Endothelial cell of umbilical vein (primary cell): ENCODE results near the gene IFT52. TPM values are rescaled to one million over a fixed set of nuclear protein-coding genes. Genes with fewer than 3 reads are reported as not detected.

ENCODE experiments used
- BruUV-seq: library from RNA; stranded (reverse); fragments of 400-500 nt; replicated peaks from 2 replicates; lab custom pipeline; 2021; lab: Mats Ljungman, UMichigan
- CTCF ChIA-PET: fragments of 300-600, 350-600 bp; sonication (Branson Sonifier 250); formaldehyde crosslinking; loops from one replicate; lab custom pipeline; 2021; ENCODE audit warnings: antibody characterized with exemption, inconsistent platforms; lab: Charles Lee
- POLR2A ChIA-PET: fragments of 300-600, 350-600 bp; sonication (Branson Sonifier 250); formaldehyde crosslinking; loops from one replicate; lab custom pipeline; 2021; ENCODE audit warnings: antibody characterized with exemption, inconsistent platforms; lab: Charles Lee
- DNase-seq: peaks from one replicate; pipeline ENCODE4 v3.0.0-alpha.2; 2011; ENCODE audit warnings: low read depth, low spot score
- FAIRE-seq: peaks from 2 replicates; lab custom pipeline; 2011; peaks lifted over from hg19 to GRCh38; lab: Jason Lieb, UNC
- H2AFZ ChIP-seq: 2 replicates; pipeline ENCODE4 v1.6.0; 2012; ENCODE audit warnings: low read depth, low read length, control low read depth, inconsistent platforms
- H3K27ac ChIP-seq: 2 replicates; pipeline ENCODE4 v1.5.1; 2011; ENCODE audit warnings: low read depth, mild to moderate bottlenecking, control low read depth, low read length, moderate library complexity; ENCODE audit not compliant: insufficient read depth
- H3K27me3 ChIP-seq, 2 experiments: 2 replicates each; pipeline versions ENCODE4 v1.6.0 to v1.6.1; 2011; ENCODE audit warnings: low read length in 2 of 2, mixed read lengths in 1 of 2; ENCODE audit not compliant: control insufficient read depth in 2 of 2, insufficient read depth in 2 of 2
- H3K36me3 ChIP-seq, 2 experiments: 2 replicates in 1 of 2; 3 replicates in 1 of 2; pipeline ENCODE4 v1.5.1; 2011; ENCODE audit warnings: low read length in 2 of 2, mild to moderate bottlenecking in 1 of 2, moderate library complexity in 1 of 2; ENCODE audit not compliant: control insufficient read depth in 2 of 2, insufficient read depth in 2 of 2; ENCODE audit errors: extremely low read depth in 1 of 2
- H3K4me1 ChIP-seq: 3 replicates; pipeline ENCODE4 v1.5.1; 2011; ENCODE audit warnings: mild to moderate bottlenecking, low read length; ENCODE audit not compliant: control insufficient read depth, insufficient read depth; ENCODE audit errors: extremely low read depth
- H3K4me2 ChIP-seq: 2 replicates; pipeline ENCODE4 v1.6.1; 2011; ENCODE audit warnings: low read length, control low read depth, mixed read lengths; ENCODE audit not compliant: insufficient read depth
- H3K4me3 ChIP-seq, 3 experiments: fragments of 200-600 bp in 1 of 3; sonication (generic), shearing (Covaris generic) in 1 of 3; replicated peaks in 1 of 3; 2 replicates each; pipeline ENCODE4 v1.5.1; 2011 to 2016; ENCODE audit warnings: control low read depth in 3 of 3, low read length in 3 of 3, mild to moderate bottlenecking in 2 of 3, inconsistent platforms in 1 of 3, low read depth in 1 of 3, moderate library complexity in 1 of 3; ENCODE audit not compliant: insufficient read depth in 1 of 3
- H3K79me2 ChIP-seq: 2 replicates; pipeline ENCODE4 v1.6.0; 2012; ENCODE audit warnings: low read length, inconsistent platforms; ENCODE audit not compliant: control insufficient read depth, insufficient read depth
- H3K9ac ChIP-seq: replicated peaks from 2 replicates; pipeline ENCODE3; 2011; ENCODE audit warnings: low read length, control low read depth; ENCODE audit not compliant: insufficient read depth; ENCODE audit errors: extremely low read depth
- H3K9me1 ChIP-seq: replicated peaks from 3 replicates; pipeline ENCODE4 v1.6.0; 2011; ENCODE audit warnings: mild to moderate bottlenecking, low read length; ENCODE audit not compliant: control insufficient read depth, insufficient read depth; ENCODE audit errors: extremely low read depth
- H3K9me3 ChIP-seq: replicated peaks from 2 replicates; pipeline ENCODE4 v1.5.1; 2012; ENCODE audit warnings: low read length, inconsistent platforms; ENCODE audit not compliant: control insufficient read depth, insufficient read depth
- H4K20me1 ChIP-seq: replicated peaks from 2 replicates; pipeline ENCODE3; 2011; ENCODE audit warnings: mild to moderate bottlenecking, low read length; ENCODE audit not compliant: control insufficient read depth, insufficient read depth; ENCODE audit errors: extremely low read depth
- CTCF ChIP-seq, 2 donors: IDR thresholded peaks; 1 replicate in 1 of 2; 2 replicates in 1 of 2; pipeline ENCODE4 v1.5.1; 2011; ENCODE audit warnings: low read length in 2 of 2, mild to moderate bottlenecking in 2 of 2, moderate library complexity in 2 of 2, control low read depth in 1 of 2, inconsistent platforms in 1 of 2, low read depth in 1 of 2; ENCODE audit not compliant: insufficient read depth in 1 of 2; ENCODE audit errors: extremely low read depth in 1 of 2
- EZH2 ChIP-seq: IDR thresholded peaks from 2 replicates; pipeline ENCODE4 v1.6.1; 2012; ENCODE audit warnings: borderline replicate concordance, low read depth, mild to moderate bottlenecking, moderate library complexity, low read length, inconsistent platforms; ENCODE audit not compliant: severe bottlenecking
- FOS ChIP-seq: IDR thresholded peaks from 2 replicates; pipeline ENCODE4 v1.6.1; 2011; ENCODE audit warnings: mild to moderate bottlenecking, low read length, moderate library complexity, borderline replicate concordance; ENCODE audit not compliant: insufficient read depth
- GATA2 ChIP-seq: IDR thresholded peaks from 2 replicates; pipeline ENCODE4 v1.7.0; 2011; ENCODE audit warnings: low read depth, mild to moderate bottlenecking, moderate library complexity, mixed read lengths, low read length; ENCODE audit not compliant: insufficient read length, insufficient read depth
- JUN ChIP-seq: IDR thresholded peaks from 2 replicates; pipeline ENCODE4 v1.6.1; 2011; ENCODE audit warnings: borderline replicate concordance, low read depth; ENCODE audit not compliant: insufficient read length, insufficient read depth
- MAX ChIP-seq: IDR thresholded peaks from 2 replicates; pipeline ENCODE4 v1.6.1; 2011; ENCODE audit not compliant: insufficient read depth, insufficient read length
- MYC ChIP-seq: IDR thresholded peaks from one replicate; pipeline ENCODE4 v1.6.1; 2011; ENCODE audit warnings: mild to moderate bottlenecking, low read depth, low read length
- POLR2A ChIP-seq: IDR thresholded peaks from 2 replicates; pipeline ENCODE4 v1.6.1; 2012; ENCODE audit warnings: low read depth, mild to moderate bottlenecking, control low read depth, low read length
- POLR2AphosphoS5 ChIP-seq: IDR thresholded peaks from 2 replicates; pipeline ENCODE4 v1.6.1; 2012; ENCODE audit warnings: low read depth, mild to moderate bottlenecking, control low read depth, low read length, moderate library complexity; ENCODE audit not compliant: insufficient read depth
- dilution Hi-C: fragments of 300-500 bp; cut with MboI; formaldehyde crosslinking; loops from one replicate; pipeline ENCODE4 v1.15.0; 2019; ENCODE audit warnings: low sequenced_read_pairs; ENCODE audit not compliant: extremely low pct_ligation_motif_present
- intact Hi-C: fragments of 100-400 bp; cut with micrococcal nuclease; formaldehyde crosslinking; loops from one replicate; pipeline ENCODE4 v1.10.0; 2022
- polyA plus RNA-seq, 4 experiments: library from polyadenylated mRNA; depleted of rRNA in 3 of 4; stranded (reverse) in 3 of 4; unstranded in 1 of 4; fragments of >200 nt; gene quantifications; 2 replicates each; pipeline versions ENCODE4 v1.2.1 to v1.2.3, GENCODE V29; 2011 to 2012; ENCODE audit warnings: missing spikeins in 1 of 4
- total RNA-seq: library from RNA; stranded (reverse); gene quantifications from 2 replicates; pipeline ENCODE4 v1.2.3, GENCODE V29; 2021

Gene IFT52
- total and polyA plus RNA-seq, 2 donors (not counting 3 experiments of a cell fraction or from before 2014, with no cell fraction given) = 30.0 to 33.4 TPM

GRCh38 chr20:43691928-43692524 is 101.3 kb downstream of the IFT52 start:
- Histone ChIP-seq H3K79me2 (no peaks in the 10 kb centered on the region), H3K9me3 (no peaks in the 10 kb centered on the region), H4K20me1 (no peaks in the 10 kb centered on the region), H3K36me3 (peaks cover 0 to 2% of the 10 kb centered on the region in 2 experiments), H3K4me2 (no peak overlapping the region), H3K27me3 (no peaks in the 10 kb centered on the region), H3K4me3 (no peak overlapping the region), H3K9me1 (no peaks in the 10 kb centered on the region), H3K9ac (no peak overlapping the region), H3K27ac (no peak overlapping the region), H3K4me1 (no peaks in the 10 kb centered on the region), H2AFZ (no peak overlapping the region)
- BruUV-seq = no TSS peak
- POLR2A ChIA-PET = no interaction called here
- peak; percentile 37 for DNase-seq
- CTCF ChIA-PET = interaction anchor here (0.5 to 4.8 kb wide), 25 partner anchors 10 to 405 kb away, joined by 3 to 143 read pairs (median 4); partner anchors contain the start of gene IFT52
- peak; percentile 64 to 68 for TF ChIP-seq CTCF (IDR thresholded peaks at IDR 0.05; ENCODE audit: extremely low read depth in 1 of 2, insufficient read depth in 1 of 2, low read depth in 1 of 2, low read length in 2 of 2)
- no peak for TF ChIP-seq JUN
- intact Hi-C loops (loop anchor here (1.0 kb wide), 2 partner anchors 154 to 243 kb away; no protein-coding TSS in a partner anchor), dilution Hi-C loops (no loop called here)
- peak; percentile 57 for FAIRE-seq

DNA sequence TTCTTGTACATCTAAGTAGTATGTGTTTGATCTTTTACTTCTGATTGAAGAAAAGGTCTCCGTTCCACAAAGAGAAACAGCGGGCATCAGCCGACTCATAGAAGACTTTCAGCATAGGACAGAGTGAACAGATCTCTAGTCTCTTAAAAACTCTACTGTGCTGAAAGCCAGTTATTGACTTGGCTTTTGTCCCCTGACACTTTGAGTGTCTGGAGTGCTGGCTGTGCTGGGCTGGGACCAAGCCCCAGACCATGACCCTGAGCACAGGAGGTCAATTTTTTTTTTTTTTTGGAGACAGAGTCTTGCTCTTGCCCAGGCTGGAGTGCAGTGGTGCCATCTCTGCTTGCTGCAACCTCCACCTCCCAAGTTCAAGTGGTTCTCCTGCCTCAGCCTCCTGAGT is 104.0 kb downstream of the IFT52 start:
- Histone ChIP-seq H3K4me3 (no peak overlapping the region), H3K4me1 (no peaks in the 10 kb centered on the region), H4K20me1 (no peaks in the 10 kb centered on the region), H3K27ac (no peak overlapping the region), H2AFZ (no peak overlapping the region), H3K4me2 (no peak overlapping the region), H3K9me1 (no peaks in the 10 kb centered on the region), H3K9ac (no peak overlapping the region), H3K79me2 (no peaks in the 10 kb centered on the region), H3K27me3 (no peaks in the 10 kb centered on the region), H3K36me3 (no peaks in the 10 kb centered on the region), H3K9me3 (no peaks in the 10 kb centered on the region)
- ChIA-PET POLR2A (no interaction called here), CTCF (no interaction called here)
- FAIRE-seq (no peak), DNase-seq (no peak)
- TF ChIP-seq POLR2A (no peak), MAX (no peak), JUN (no peak), GATA2 (no peak), CTCF (IDR thresholded peaks at IDR 0.05; ENCODE audit: extremely low read depth in 1 of 2, insufficient read depth in 1 of 2, low read depth in 1 of 2, low read length in 2 of 2) (no peak), FOS (no peak), EZH2 (no peak), POLR2AphosphoS5 (no peak), MYC (no peak)
- intact Hi-C loops = no loop called here
- BruUV-seq = no TSS peak
- dilution Hi-C loops = no loop called here
